ENCODE data around the gene ADGRA3. TPM values are rescaled to one million over a fixed set of nuclear protein-coding genes. Genes with fewer than 3 reads are reported as not detected.

ADGRA3 gene
- total RNA-seq, 2 donors from 2014 or later = 5.3 to 8.2 TPM

- Mint-ChIP-seq H3K27ac (no peak overlapping the region), H3K9me3 (no peaks in the 10 kb centered on the region), H3K36me3 (no peaks in the 10 kb centered on the region), H3K4me1 (ENCODE audit: low read depth in 2 of 2) (peaks cover 8 to 13% of the 10 kb centered on the region in 2 donors), H3K4me3 (no peak overlapping the region), H3K27me3 (no peaks in the 10 kb centered on the region)
- DNase-seq (ENCODE audit: low spot score) = no peak
- ATAC-seq = no peak
Observed at GRCh38 chr4:22465349-22465748, 50.5 kb downstream of the ADGRA3 start.

GRCh38 chr4:22463179-22463578, 52.7 kb downstream of the ADGRA3 start:
- DNase-seq (ENCODE audit: low spot score) (no peak), ATAC-seq (no peak)
- no peaks in the 10 kb centered on the region for H3K36me3 Mint-ChIP-seq
- no peaks in the 10 kb centered on the region for H3K27me3 Mint-ChIP-seq
- peaks cover 8 to 13% of the 10 kb centered on the region in 2 donors for H3K4me1 Mint-ChIP-seq (ENCODE audit: low read depth in 2 of 2)
- peak overlapping the region in 1 of 2 donors; percentile 52 for H3K27ac Mint-ChIP-seq
- no peaks in the 10 kb centered on the region for H3K9me3 Mint-ChIP-seq
- H3K4me3 Mint-ChIP-seq = no peak overlapping the region

DNA sequence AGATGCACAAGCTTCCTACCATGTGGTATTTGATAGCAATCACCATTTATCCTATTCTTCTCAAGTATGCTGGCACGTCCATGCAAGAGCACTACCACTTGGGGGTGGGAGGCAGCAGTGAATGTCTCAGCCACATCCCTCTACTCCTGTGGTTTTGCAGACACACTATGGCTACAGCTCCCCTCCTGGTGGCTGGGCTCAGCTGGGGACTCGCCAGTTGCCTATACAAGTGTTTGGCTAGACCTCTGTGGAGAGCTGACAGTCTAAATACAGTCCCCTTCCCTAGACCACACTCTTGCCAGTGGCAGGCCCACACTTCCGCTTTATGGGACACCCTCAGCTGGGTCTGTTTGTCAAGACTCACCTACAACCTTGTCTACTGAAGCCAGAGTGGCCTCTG, 53.2 kb downstream of the ADGRA3 start:
- ATAC-seq (no peak), DNase-seq (ENCODE audit: low spot score) (no peak)
- H3K36me3 Mint-ChIP-seq = no peaks in the 10 kb centered on the region
- H3K4me1 Mint-ChIP-seq (ENCODE audit: low read depth in 2 of 2) = peaks cover 8 to 13% of the 10 kb centered on the region in 2 donors
- no peaks in the 10 kb centered on the region for H3K9me3 Mint-ChIP-seq
- H3K27me3 Mint-ChIP-seq = no peaks in the 10 kb centered on the region
- H3K27ac Mint-ChIP-seq = peak overlapping the region in 1 of 2 donors; percentile 52
- H3K4me3 Mint-ChIP-seq = no peak overlapping the region

DNA sequence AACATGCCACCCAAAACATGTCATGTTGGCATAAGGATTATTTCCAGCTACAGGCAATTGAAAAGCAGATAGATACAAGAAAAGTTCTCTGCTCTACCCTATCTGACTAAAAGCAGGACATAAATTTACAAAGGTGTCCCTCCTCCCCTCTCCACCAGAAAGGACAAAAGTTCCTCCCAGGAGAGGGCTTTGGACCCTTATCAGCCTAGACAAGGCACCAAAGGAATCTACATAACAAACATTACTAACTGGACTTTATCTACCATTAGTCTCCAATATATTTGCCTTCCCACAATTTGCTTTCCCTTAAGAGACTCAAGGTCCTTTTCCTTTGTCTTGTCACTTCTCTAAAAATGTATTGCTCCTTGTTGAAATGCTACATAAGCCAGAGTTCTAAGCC, 55.6 kb downstream of the ADGRA3 start:
- ATAC-seq = no peak
- H3K4me3 Mint-ChIP-seq = no peak overlapping the region

DNA sequence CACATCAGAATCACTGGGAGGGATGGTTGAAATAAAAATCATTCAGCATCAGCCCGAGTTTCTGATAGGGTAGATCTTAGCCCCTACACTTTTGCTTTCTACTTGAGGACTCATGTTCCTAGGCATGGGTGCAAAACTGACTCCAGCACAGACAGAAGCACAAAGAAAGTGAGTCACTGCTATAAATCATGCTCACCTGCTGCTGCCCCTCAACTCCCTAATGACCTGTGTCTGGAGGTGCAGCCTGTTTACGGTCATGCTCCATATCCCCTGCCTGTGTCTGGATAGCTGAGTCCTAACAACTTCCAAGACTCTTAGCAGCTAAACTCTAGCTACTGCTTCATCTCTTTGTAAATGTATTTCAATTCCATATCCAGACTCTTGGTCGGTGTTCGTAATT, 57.8 kb downstream of the ADGRA3 start:
- no peaks in the 10 kb centered on the region for H3K27me3 Mint-ChIP-seq
- no peaks in the 10 kb centered on the region for H3K9me3 Mint-ChIP-seq
- ATAC-seq (no peak), DNase-seq (ENCODE audit: low spot score) (no peak)
- no peak overlapping the region for H3K4me3 Mint-ChIP-seq
- H3K36me3 Mint-ChIP-seq = no peaks in the 10 kb centered on the region
- H3K27ac Mint-ChIP-seq = no peak overlapping the region
- H3K4me1 Mint-ChIP-seq (ENCODE audit: low read depth in 2 of 2) = peaks cover 4 to 7% of the 10 kb centered on the region in 2 donors

More for the DNA sequence above, 55.6 kb downstream of the ADGRA3 start:
- H3K27me3 Mint-ChIP-seq = no peaks in the 10 kb centered on the region
- no peak overlapping the region for H3K27ac Mint-ChIP-seq
- no peaks in the 10 kb centered on the region for H3K9me3 Mint-ChIP-seq
- no peaks in the 10 kb centered on the region for H3K36me3 Mint-ChIP-seq
- H3K4me1 Mint-ChIP-seq (ENCODE audit: low read depth in 2 of 2) = peaks cover 8 to 11% of the 10 kb centered on the region in 2 donors
- no peak for DNase-seq (ENCODE audit: low spot score)

- Mint-ChIP-seq H3K9me3 (no peaks in the 10 kb centered on the region), H3K27ac (no peak overlapping the region), H3K4me3 (no peak overlapping the region), H3K4me1 (ENCODE audit: low read depth in 2 of 2) (peaks cover 0 to 2% of the 10 kb centered on the region in 2 donors), H3K27me3 (no peaks in the 10 kb centered on the region), H3K36me3 (no peaks in the 10 kb centered on the region)
- DNase-seq (ENCODE audit: low spot score) (no peak), ATAC-seq (no peak)
Observed at GRCh38 chr4:22457348-22457747, 58.5 kb downstream of the ADGRA3 start.

DNA sequence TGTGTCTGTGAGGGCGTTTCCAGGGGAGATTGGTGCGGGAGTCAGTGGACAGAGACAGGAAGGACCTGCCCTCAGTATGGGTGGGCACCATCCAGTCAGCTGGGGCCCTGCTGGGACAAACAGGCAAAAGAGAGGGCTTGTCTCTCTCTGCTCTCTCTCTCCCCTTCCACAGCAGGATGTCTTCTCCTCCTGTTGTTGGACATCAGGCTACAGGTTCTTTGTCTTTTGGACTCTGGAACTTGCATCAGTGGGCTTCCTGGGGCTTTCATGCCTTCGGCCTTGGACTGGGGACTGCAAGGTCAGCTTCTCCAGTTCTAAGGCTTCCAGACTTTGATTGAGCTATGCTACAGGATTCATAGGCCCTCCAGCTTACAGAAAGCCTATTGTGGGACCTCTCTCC, 59.6 kb downstream of the ADGRA3 start:
- DNase-seq (ENCODE audit: low spot score) (no peak), ATAC-seq (no peak)
- Mint-ChIP-seq H3K9me3 (no peaks in the 10 kb centered on the region), H3K4me1 (ENCODE audit: low read depth in 2 of 2) (peaks cover 0 to 6% of the 10 kb centered on the region in 2 donors), H3K27ac (peak overlapping the region in 1 of 2 donors; percentile 46), H3K4me3 (no peak overlapping the region), H3K36me3 (no peaks in the 10 kb centered on the region), H3K27me3 (no peaks in the 10 kb centered on the region)

DNA sequence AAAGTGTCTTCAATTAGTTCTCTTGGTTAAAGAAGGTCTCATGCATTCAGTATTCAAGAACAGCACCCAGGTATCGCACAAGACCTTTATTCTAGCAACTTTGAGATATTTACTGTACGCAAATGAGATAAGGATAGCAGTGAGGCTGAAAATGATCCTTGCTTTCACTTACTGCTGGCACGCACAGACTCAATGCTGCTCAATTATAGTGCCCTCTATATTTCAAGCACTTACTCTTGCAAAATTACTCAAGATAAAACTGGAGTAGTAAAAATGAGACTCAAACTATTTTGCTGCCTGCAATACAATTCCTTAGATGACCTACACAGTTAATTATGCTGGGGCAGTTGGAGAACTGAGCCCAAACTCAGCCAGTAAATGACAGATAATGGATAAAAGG, 60.9 kb downstream of the ADGRA3 start:
- Mint-ChIP-seq H3K27me3 (no peaks in the 10 kb centered on the region), H3K4me3 (no peak overlapping the region), H3K4me1 (ENCODE audit: low read depth in 2 of 2) (peaks cover 0 to 6% of the 10 kb centered on the region in 2 donors), H3K27ac (no peak overlapping the region), H3K9me3 (no peaks in the 10 kb centered on the region), H3K36me3 (no peaks in the 10 kb centered on the region)
- DNase-seq (ENCODE audit: low spot score) (no peak), ATAC-seq (no peak)

DNA sequence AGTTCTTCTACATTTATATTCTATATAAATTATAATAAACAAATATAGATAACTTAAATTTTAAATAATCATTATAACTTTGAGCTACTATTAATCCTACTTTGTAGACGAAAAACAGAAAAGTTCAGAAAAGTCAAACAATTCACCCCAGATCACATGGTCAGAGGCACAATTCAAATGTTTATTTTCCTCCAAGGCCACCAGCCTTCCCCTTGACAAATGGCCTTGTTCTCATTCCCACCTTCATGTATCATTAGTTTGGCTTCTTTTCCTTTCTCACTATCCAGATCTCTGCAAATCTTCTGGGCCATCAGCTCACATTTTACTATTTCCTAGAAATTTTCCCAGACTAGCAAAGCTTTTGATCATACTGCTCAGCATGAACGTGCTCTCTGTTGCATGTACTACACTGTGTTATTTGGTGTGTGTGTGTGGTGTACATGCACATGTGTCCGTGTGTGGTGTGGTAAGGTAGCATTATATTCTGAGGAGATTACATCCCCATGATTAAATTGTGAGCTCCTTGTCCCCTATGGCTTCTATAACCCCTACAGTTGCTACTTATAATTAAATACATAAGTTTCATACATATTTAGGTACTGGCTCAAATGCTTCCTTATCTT, 61.5 kb downstream of the ADGRA3 start:
- Mint-ChIP-seq H3K4me3 (no peak overlapping the region), H3K4me1 (ENCODE audit: low read depth in 2 of 2) (peaks cover 0 to 6% of the 10 kb centered on the region in 2 donors), H3K27ac (no peak overlapping the region), H3K27me3 (no peaks in the 10 kb centered on the region), H3K36me3 (no peaks in the 10 kb centered on the region), H3K9me3 (no peaks in the 10 kb centered on the region)
- ATAC-seq (no peak), DNase-seq (ENCODE audit: low spot score) (no peak)

GRCh38 chr4:22444813-22445212, 71.1 kb downstream of the ADGRA3 start:
- peak overlapping the region; percentile 74 to 93 for H3K27ac Mint-ChIP-seq
- peak overlapping the region; percentile 67 for H3K4me3 Mint-ChIP-seq
- H3K4me1 Mint-ChIP-seq (ENCODE audit: low read depth in 2 of 2) = peaks cover 9 to 26% of the 10 kb centered on the region in 2 donors
- peaks cover 4% of the 10 kb centered on the region for H3K36me3 Mint-ChIP-seq
- H3K9me3 Mint-ChIP-seq = no peaks in the 10 kb centered on the region
- H3K27me3 Mint-ChIP-seq = no peaks in the 10 kb centered on the region
- DNase-seq (ENCODE audit: low spot score) (no peak), ATAC-seq (no peak)

GRCh38 chr4:22442956-22443355, 72.9 kb downstream of the ADGRA3 start:
- DNase-seq (ENCODE audit: low spot score) (no peak), ATAC-seq (no peak)
- peaks cover 9 to 26% of the 10 kb centered on the region in 2 donors for H3K4me1 Mint-ChIP-seq (ENCODE audit: low read depth in 2 of 2)
- no peaks in the 10 kb centered on the region for H3K27me3 Mint-ChIP-seq
- H3K36me3 Mint-ChIP-seq = peaks cover 4% of the 10 kb centered on the region
- no peak overlapping the region for H3K4me3 Mint-ChIP-seq
- peak overlapping the region in 1 of 2 donors; percentile 43 for H3K27ac Mint-ChIP-seq
- no peaks in the 10 kb centered on the region for H3K9me3 Mint-ChIP-seq

DNA sequence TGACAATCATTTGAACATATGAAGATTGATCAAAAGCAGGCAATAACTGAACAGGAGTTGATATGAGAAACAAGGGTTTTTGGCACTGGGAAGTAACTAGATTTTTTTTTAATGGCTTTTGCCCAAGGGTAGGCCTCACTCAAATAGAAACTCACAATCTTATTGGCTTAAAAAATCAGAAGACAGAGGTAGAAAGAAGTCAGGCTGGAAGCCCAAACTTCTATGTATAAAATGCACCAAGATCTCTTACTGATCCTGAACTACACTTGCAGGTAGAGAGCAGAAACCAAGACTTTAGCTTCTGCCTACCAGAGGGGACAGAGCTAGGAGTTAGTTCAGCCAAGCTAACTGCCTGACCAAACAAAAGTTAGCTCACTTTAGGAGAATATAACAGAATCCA, 74.9 kb downstream of the ADGRA3 start:
- Mint-ChIP-seq H3K4me1 (ENCODE audit: low read depth in 2 of 2) (peaks cover 9 to 23% of the 10 kb centered on the region in 2 donors), H3K27ac (peak overlapping the region in 1 of 2 donors; percentile 78), H3K9me3 (no peaks in the 10 kb centered on the region), H3K36me3 (peaks cover 4% of the 10 kb centered on the region), H3K27me3 (no peaks in the 10 kb centered on the region), H3K4me3 (no peak overlapping the region)
- DNase-seq (ENCODE audit: low spot score) (no peak), ATAC-seq (no peak)

DNA sequence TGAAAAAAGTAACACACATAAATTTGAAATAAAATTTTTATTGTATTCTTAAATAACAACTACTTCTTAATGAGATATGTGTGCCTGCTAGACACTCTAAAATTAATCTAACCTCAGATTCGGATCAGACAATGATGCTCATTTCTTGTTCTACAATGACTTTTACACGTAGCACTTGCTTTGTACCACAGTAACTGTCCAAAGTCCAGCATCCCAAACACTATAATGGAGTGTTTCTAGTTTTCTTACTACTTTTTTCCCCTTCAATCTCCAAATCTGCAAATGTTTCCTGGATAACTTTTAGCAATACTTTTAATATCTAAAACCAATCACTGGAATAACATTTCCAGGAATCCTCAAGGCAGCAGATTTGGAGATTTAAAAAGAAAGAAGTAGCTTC, 75.9 kb downstream of the ADGRA3 start:
- Mint-ChIP-seq H3K27ac (no peak overlapping the region), H3K4me1 (ENCODE audit: low read depth in 2 of 2) (peaks cover 9 to 16% of the 10 kb centered on the region in 2 donors), H3K36me3 (peaks cover 4% of the 10 kb centered on the region), H3K4me3 (no peak overlapping the region), H3K27me3 (no peaks in the 10 kb centered on the region), H3K9me3 (no peaks in the 10 kb centered on the region)
- ATAC-seq (no peak), DNase-seq (ENCODE audit: low spot score) (no peak)

DNA sequence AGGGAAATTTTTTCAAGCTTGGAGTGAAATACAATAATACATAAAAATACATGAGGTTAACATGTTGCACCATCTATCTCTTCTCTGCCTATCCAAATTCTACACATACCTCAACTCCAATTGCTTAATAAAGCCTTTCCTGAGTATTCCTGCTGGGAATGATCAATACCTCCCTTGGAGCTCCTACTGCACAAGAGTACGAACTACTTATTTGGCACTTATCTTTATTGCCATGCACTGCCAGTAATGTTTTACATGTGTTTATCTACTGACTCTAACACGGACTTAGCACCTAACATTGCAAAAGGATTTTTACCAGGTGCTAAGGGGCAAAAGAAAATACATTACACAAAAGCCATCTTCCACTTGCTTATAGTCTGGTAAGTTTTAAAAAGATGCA, 80.2 kb downstream of the ADGRA3 start:
- no peaks in the 10 kb centered on the region for H3K4me1 Mint-ChIP-seq (ENCODE audit: low read depth in 2 of 2)
- H3K36me3 Mint-ChIP-seq = no peaks in the 10 kb centered on the region
- DNase-seq (ENCODE audit: low spot score) (no peak), ATAC-seq (no peak)
- no peak overlapping the region for H3K27ac Mint-ChIP-seq
- H3K4me3 Mint-ChIP-seq = no peak overlapping the region
- no peaks in the 10 kb centered on the region for H3K27me3 Mint-ChIP-seq
- no peaks in the 10 kb centered on the region for H3K9me3 Mint-ChIP-seq

- no peaks in the 10 kb centered on the region for H3K4me1 Mint-ChIP-seq (ENCODE audit: low read depth in 2 of 2)
- no peak overlapping the region for H3K4me3 Mint-ChIP-seq
- no peaks in the 10 kb centered on the region for H3K9me3 Mint-ChIP-seq
- DNase-seq (ENCODE audit: low spot score) = no peak
- H3K36me3 Mint-ChIP-seq = no peaks in the 10 kb centered on the region
- H3K27ac Mint-ChIP-seq = no peak overlapping the region
- no peak for ATAC-seq
- H3K27me3 Mint-ChIP-seq = no peaks in the 10 kb centered on the region
Observed at GRCh38 chr4:22434895-22435294, 81.0 kb downstream of the ADGRA3 start.

Data from natural killer cell treated with Interleukin-12 subunit alpha and Interleukin-12 subunit beta and Interleukin-15 and Interleukin-18, amount 100 ng/mL, for 72 hours (primary cell).